Activated CD4-positive, alpha-beta T cell treated with anti-CD3 and anti-CD28 coated beads for 36 hours (primary cell): Measurements from ENCODE around the gene LAMC2. TPM values are rescaled to one million over a fixed set of nuclear protein-coding genes. Genes with fewer than 3 reads are reported as not detected.

Source experiments
- ATAC-seq: fragments of 200-7000 bp; cut with Tn5 transposase; one replicate; pipeline ENCODE4 v1.10.0; 2021; ENCODE audit warnings: mild to moderate bottlenecking, moderate library complexity
- CTCF ChIA-PET: fragments of 350-600 bp; sonication (Branson Sonifier 250); formaldehyde crosslinking; loops from one replicate; lab custom pipeline; 2021; ENCODE audit warnings: antibody characterized with exemption; lab: Charles Lee
- POLR2A ChIA-PET: fragments of 350-600 bp; sonication (Branson Sonifier 250); formaldehyde crosslinking; loops from one replicate; lab custom pipeline; 2021; ENCODE audit warnings: antibody characterized with exemption, inconsistent platforms; lab: Charles Lee
- DNase-seq: peaks from one replicate; pipeline ENCODE4 v3.0.0-alpha.2; 2020
- H3K27ac Mint-ChIP-seq: one replicate; pipeline ENCODE4 v1.8.0; 2021; ENCODE audit warnings: mixed read lengths
- H3K27me3 Mint-ChIP-seq: one replicate; pipeline ENCODE4 v1.8.0; 2021; ENCODE audit warnings: mixed read lengths
- H3K36me3 Mint-ChIP-seq: one replicate; pipeline ENCODE4 v1.8.0; 2021; ENCODE audit warnings: low read depth, mixed read lengths
- H3K4me1 Mint-ChIP-seq: one replicate; pipeline ENCODE4 v1.8.0; 2021; ENCODE audit warnings: mixed read lengths
- H3K4me3 Mint-ChIP-seq: one replicate; pipeline ENCODE4 v1.8.0; 2021; ENCODE audit warnings: mild to moderate bottlenecking, moderate library complexity, mixed read lengths
- H3K9me3 Mint-ChIP-seq: one replicate; pipeline ENCODE4 v1.8.0; 2021; ENCODE audit warnings: low read depth, mixed read lengths
- intact Hi-C, 2 experiments: fragments of 100-400 bp; cut with DNase I in 1 of 2; cut with micrococcal nuclease in 1 of 2; formaldehyde crosslinking; loops; one replicate each; pipeline versions ENCODE4 v1.14.2 to v1.15.1; 2022 to 2024; cut with DNase I, micrococcal nuclease
- total RNA-seq, 2 experiments: library from RNA; stranded (reverse); gene quantifications; one replicate each; pipeline ENCODE4 v1.2.3, GENCODE V29; 2021

The LAMC2 gene
- total RNA-seq, 2 experiments from 2014 or later: 0.21 to 0.91 TPM

DNA sequence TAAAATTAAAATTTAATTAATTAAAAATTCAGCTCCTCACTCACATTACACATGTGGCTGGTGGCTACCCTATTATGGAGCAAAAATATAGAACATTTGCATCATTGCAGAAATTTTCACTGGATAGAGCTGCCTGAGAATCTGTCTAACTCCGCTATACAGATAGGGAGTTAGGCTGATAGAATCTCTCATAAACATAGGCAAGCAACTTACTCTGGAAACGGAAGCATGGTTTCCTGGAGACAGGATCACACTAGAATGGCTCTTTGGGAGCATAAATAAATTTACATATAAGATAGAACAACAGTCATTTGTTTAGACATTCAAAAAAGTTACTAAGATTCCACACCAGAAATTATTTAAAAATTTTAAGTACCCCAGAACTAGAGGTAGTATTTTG lies 12.2 kb upstream of the LAMC2 start:
- DNase-seq (no peak), ATAC-seq (no peak)
- ChIA-PET POLR2A (no interaction called here), CTCF (no interaction called here)
- Mint-ChIP-seq H3K27me3 (peaks cover 8% of the 10 kb centered on the region), H3K4me1 (no peaks in the 10 kb centered on the region), H3K36me3 (no peaks in the 10 kb centered on the region), H3K9me3 (no peaks in the 10 kb centered on the region), H3K4me3 (no peak overlapping the region), H3K27ac (no peak overlapping the region)
- intact Hi-C loops: no loop called here

GRCh38 chr1:183175631-183176030 lies 10.4 kb upstream of the LAMC2 start:
- no peak for ATAC-seq
- peaks cover 6% of the 10 kb centered on the region for H3K4me1 Mint-ChIP-seq
- ChIA-PET POLR2A (no interaction called here), CTCF (interaction anchor here (0.8 kb wide), 1 partner anchor 12 kb away, joined by 5 read pairs; no protein-coding TSS in a partner anchor)
- peaks cover 8% of the 10 kb centered on the region for H3K27me3 Mint-ChIP-seq
- no peak overlapping the region for H3K27ac Mint-ChIP-seq
- H3K4me3 Mint-ChIP-seq: no peak overlapping the region
- no peaks in the 10 kb centered on the region for H3K9me3 Mint-ChIP-seq
- DNase-seq: no peak
- intact Hi-C loops: no loop called here
- no peaks in the 10 kb centered on the region for H3K36me3 Mint-ChIP-seq

DNA sequence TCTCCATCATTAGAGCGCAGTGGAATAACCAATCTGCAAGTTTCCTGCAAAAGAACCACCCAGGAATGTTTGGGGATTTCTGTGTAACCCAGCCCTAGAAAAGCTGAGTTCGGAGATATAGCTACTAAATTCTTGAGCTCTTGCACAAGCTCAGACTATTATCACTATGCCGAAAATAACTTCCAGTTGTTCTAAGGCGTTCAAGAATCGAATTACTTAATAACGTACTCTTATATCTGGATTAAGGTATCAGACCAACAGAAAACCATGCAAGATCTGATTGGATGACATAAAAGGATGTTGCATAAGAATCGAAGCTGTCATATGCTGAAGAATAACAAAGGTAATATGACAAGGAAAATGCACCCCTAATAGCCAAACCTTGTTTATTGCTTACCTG lies 7.5 kb upstream of the LAMC2 start:
- H3K4me1 Mint-ChIP-seq: peaks cover 11% of the 10 kb centered on the region
- peaks cover 3% of the 10 kb centered on the region for H3K27me3 Mint-ChIP-seq
- ChIA-PET POLR2A (no interaction called here), CTCF (no interaction called here)
- no peak for DNase-seq
- no peaks in the 10 kb centered on the region for H3K9me3 Mint-ChIP-seq
- ATAC-seq: no peak
- no peak overlapping the region for H3K4me3 Mint-ChIP-seq
- no peaks in the 10 kb centered on the region for H3K36me3 Mint-ChIP-seq
- no peak overlapping the region for H3K27ac Mint-ChIP-seq
- intact Hi-C loops: no loop called here

DNA sequence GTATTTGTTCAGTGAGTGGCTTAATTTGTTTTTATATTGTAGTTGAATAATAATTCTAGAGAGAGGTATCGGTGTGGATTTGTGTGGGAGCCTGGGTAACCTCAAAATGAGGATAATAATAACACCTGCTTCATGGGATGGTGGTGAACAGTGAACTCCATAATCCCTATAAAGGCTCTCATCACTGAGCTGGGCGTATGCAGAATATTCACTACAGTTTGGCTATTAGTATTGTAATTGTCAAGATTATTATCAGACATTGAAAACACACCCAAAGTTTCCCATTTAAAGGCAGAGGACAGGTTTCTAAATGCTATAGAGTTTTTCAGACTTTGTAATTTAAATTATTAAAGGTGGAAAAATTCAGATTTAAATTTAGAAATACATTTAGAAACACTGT lies 7.0 kb upstream of the LAMC2 start:
- intact Hi-C loops: no loop called here
- Mint-ChIP-seq H3K9me3 (no peaks in the 10 kb centered on the region), H3K27me3 (peaks cover 3% of the 10 kb centered on the region), H3K27ac (no peak overlapping the region), H3K4me3 (no peak overlapping the region), H3K36me3 (no peaks in the 10 kb centered on the region), H3K4me1 (peaks cover 11% of the 10 kb centered on the region)
- DNase-seq (no peak), ATAC-seq (no peak)
- ChIA-PET POLR2A (no interaction called here), CTCF (no interaction called here)

DNA sequence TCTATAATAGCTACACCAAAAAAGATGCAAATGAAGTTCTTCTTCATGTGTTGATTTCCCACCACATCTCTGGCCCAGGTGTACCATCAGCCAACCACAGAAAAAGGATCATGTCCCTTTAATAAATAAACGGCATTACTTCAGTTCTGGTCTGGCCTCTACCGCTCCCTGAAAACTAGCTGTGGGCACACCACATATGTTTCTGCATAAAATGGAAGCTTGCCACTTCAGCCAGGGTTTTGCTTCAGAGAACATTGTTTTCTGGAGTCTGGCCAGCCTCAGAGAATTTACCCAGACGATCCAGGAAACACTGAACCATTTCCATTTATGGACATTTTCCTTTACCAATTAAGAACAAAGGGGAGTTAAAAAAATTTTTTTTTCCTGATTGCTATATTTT lies 5.8 kb upstream of the LAMC2 start:
- H3K4me3 Mint-ChIP-seq: no peak overlapping the region
- CTCF ChIA-PET: interaction anchor here (0.6 to 0.7 kb wide), 2 partner anchors 26 to 298 kb away, joined by 3 read pairs; no protein-coding TSS in a partner anchor
- H3K36me3 Mint-ChIP-seq: no peaks in the 10 kb centered on the region

GRCh38 chr1:183180634-183181056 lies 5.4 kb upstream of the LAMC2 start:
- intact Hi-C loops: loop anchor here in 1 of 2 experiments (10.0 kb wide), 1 partner anchor 156 kb away; the partner anchor contains the start of gene LAMC1
- ChIA-PET POLR2A (no interaction called here), CTCF (interaction anchor here (0.6 to 0.7 kb wide), 2 partner anchors 25 to 297 kb away, joined by 3 read pairs; no protein-coding TSS in a partner anchor)
- Mint-ChIP-seq H3K27ac (peak overlapping the region; percentile 67), H3K4me1 (peaks cover 11% of the 10 kb centered on the region), H3K27me3 (peaks cover 7% of the 10 kb centered on the region), H3K36me3 (no peaks in the 10 kb centered on the region), H3K9me3 (no peaks in the 10 kb centered on the region), H3K4me3 (no peak overlapping the region)
- DNase-seq: peak; percentile 68
- peak; percentile 91 for ATAC-seq

More for the DNA sequence above, 5.8 kb upstream of the LAMC2 start:
- DNase-seq: no peak
- H3K9me3 Mint-ChIP-seq: no peaks in the 10 kb centered on the region
- intact Hi-C loops: loop anchor here in 1 of 2 experiments (10.0 kb wide), 1 partner anchor 155 kb away; the partner anchor contains the start of gene LAMC1
- H3K27ac Mint-ChIP-seq: peak overlapping the region; percentile 49
- H3K27me3 Mint-ChIP-seq: peaks cover 5% of the 10 kb centered on the region
- POLR2A ChIA-PET: no interaction called here
- ATAC-seq: no peak
- peaks cover 11% of the 10 kb centered on the region for H3K4me1 Mint-ChIP-seq

GRCh38 chr1:183186841-183187240 lies 777 bp downstream of the LAMC2 start:
- intact Hi-C loops: loop anchor here (5.0 to 10.0 kb wide), 2 partner anchors 162 to 225 kb away; partner anchors contain the start of gene LAMC1 (in 1 of the 2)
- no peaks in the 10 kb centered on the region for H3K9me3 Mint-ChIP-seq
- ChIA-PET CTCF (no interaction called here), POLR2A (no interaction called here)
- no peaks in the 10 kb centered on the region for H3K36me3 Mint-ChIP-seq
- no peak overlapping the region for H3K27ac Mint-ChIP-seq
- DNase-seq (no peak), ATAC-seq (no peak)
- no peak overlapping the region for H3K4me3 Mint-ChIP-seq
- H3K27me3 Mint-ChIP-seq: peaks cover 35% of the 10 kb centered on the region
- peaks cover 4% of the 10 kb centered on the region for H3K4me1 Mint-ChIP-seq

GRCh38 chr1:183188240-183188639 lies 2.2 kb downstream of the LAMC2 start:
- POLR2A ChIA-PET: no interaction called here
- peaks cover 4% of the 10 kb centered on the region for H3K4me1 Mint-ChIP-seq
- CTCF ChIA-PET: interaction anchor here (0.7 kb wide), 1 partner anchor 28 kb away, joined by 3 read pairs; no protein-coding TSS in a partner anchor

GRCh38 chr1:183191833-183192232 lies 5.8 kb downstream of the LAMC2 start:
- ATAC-seq (no peak), DNase-seq (no peak)
- POLR2A ChIA-PET: interaction anchor here (0.8 kb wide), 1 partner anchor 1579 kb away, joined by 3 read pairs; no protein-coding TSS in a partner anchor
- Mint-ChIP-seq H3K4me1 (peaks cover 12% of the 10 kb centered on the region), H3K27ac (no peak overlapping the region), H3K27me3 (peaks cover 18% of the 10 kb centered on the region), H3K9me3 (no peaks in the 10 kb centered on the region), H3K4me3 (no peak overlapping the region), H3K36me3 (no peaks in the 10 kb centered on the region)
- intact Hi-C loops: no loop called here
- CTCF ChIA-PET: interaction anchor here (0.9 kb wide), 1 partner anchor 459 kb away, joined by 3 read pairs; no protein-coding TSS in a partner anchor

More at GRCh38 chr1:183188240-183188639, 2.2 kb downstream of the LAMC2 start:
- Mint-ChIP-seq H3K9me3 (no peaks in the 10 kb centered on the region), H3K4me3 (no peak overlapping the region), H3K27me3 (peaks cover 35% of the 10 kb centered on the region), H3K36me3 (no peaks in the 10 kb centered on the region), H3K27ac (no peak overlapping the region)
- DNase-seq (no peak), ATAC-seq (no peak)
- intact Hi-C loops: loop anchor here (5.0 to 10.0 kb wide), 2 partner anchors 163 to 226 kb away; partner anchors contain the start of gene LAMC1 (in 1 of the 2)

GRCh38 chr1:183193963-183194525 lies 8.0 kb downstream of the LAMC2 start:
- intact Hi-C loops: no loop called here
- CTCF ChIA-PET: no interaction called here
- Mint-ChIP-seq H3K4me3 (no peak overlapping the region), H3K27me3 (peaks cover 14% of the 10 kb centered on the region), H3K27ac (no peak overlapping the region), H3K4me1 (peaks cover 12% of the 10 kb centered on the region), H3K9me3 (no peaks in the 10 kb centered on the region), H3K36me3 (no peaks in the 10 kb centered on the region)
- DNase-seq: no peak
- no peak for ATAC-seq
- POLR2A ChIA-PET: no interaction called here

DNA sequence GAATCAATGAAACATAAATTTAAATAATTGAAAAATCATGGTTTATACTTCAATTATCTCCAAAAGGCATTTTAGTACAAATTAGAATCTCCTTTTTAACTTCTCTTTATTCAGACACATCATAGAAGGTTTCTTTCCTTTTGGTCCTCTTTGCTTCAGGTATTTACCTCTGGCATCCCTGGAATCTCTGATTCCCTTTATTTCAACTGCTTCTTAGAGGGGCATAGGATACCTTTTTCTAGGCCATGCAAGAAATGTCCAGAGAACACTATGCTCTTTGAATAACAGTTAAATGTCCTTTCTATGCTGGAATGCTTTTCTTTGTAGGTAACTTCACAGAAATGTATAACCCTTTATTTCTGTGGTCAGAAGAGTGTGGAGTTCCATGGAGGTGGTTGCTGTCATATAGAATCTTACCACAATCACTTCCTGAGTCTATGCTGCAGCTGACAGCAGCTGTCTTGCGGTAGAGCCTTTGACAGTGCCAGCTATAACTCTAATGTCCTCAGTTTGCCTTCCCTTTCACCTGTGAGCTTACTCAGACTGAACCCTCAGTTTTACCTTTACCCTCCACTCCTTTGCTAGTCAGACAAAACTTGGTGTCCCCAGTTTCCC lies 8.6 kb downstream of the LAMC2 start:
- Mint-ChIP-seq H3K9me3 (no peaks in the 10 kb centered on the region), H3K4me1 (peaks cover 12% of the 10 kb centered on the region), H3K36me3 (no peaks in the 10 kb centered on the region), H3K4me3 (no peak overlapping the region), H3K27ac (peak overlapping the region; percentile 4), H3K27me3 (peaks cover 14% of the 10 kb centered on the region)
- ChIA-PET CTCF (interaction anchor here (1.6 kb wide), 1 partner anchor 33 kb away, joined by 5 read pairs; no protein-coding TSS in a partner anchor), POLR2A (interaction anchor here (0.6 kb wide), 1 partner anchor 276 kb away, joined by 3 read pairs; no protein-coding TSS in a partner anchor)
- ATAC-seq (peak; percentile 86), DNase-seq (peak; percentile 42)
- intact Hi-C loops: no loop called here
